ENCODE data around the gene TSKS.

Gene TSKS

DNA sequence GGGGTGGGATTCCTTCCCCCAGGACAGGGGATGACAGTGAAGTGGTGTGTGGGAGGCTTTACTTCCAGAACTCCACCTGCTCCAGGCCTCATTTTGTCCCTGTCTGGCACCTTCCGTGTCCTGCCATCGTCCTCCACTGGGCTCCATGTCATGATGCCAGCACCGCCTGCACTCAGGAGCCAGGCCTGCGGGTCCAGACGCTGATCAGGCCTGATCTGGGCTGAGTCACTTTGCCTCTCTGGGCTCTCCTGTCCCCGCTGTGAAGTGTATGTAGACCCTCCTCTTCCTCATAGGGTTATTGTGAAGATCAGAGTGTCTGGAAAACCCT, 40.4 kb upstream of the TSKS start:
- Histone ChIP-seq H3K27me3 (ENCODE audit: insufficient read depth, low read length, poor library complexity) (no peaks in the 10 kb centered on the region), H4K8ac (ENCODE audit: low read depth, low read length) (no peak overlapping the region), H3K79me2 (ENCODE audit: control insufficient read depth, insufficient read depth, low read length) (no peaks in the 10 kb centered on the region), H3K36me3 (ENCODE audit: control insufficient read depth, insufficient read depth, low read length) (peaks cover 4% of the 10 kb centered on the region), H2AK5ac (ENCODE audit: low read length) (no peak overlapping the region), H3K79me1 (ENCODE audit: low read length) (no peaks in the 10 kb centered on the region), H4K5ac (ENCODE audit: low read length) (no peak overlapping the region), H3K27ac (ENCODE audit: low read depth, low read length) (no peak overlapping the region), H2BK15ac (replicated peaks; ENCODE audit: low read depth) (no peak overlapping the region), H3K56ac (ENCODE audit: low read length) (no peak overlapping the region), H2BK5ac (ENCODE audit: low read length) (no peak overlapping the region), H3K18ac (ENCODE audit: low read length) (no peak overlapping the region), H3K4ac (ENCODE audit: low read depth, low read length) (no peak overlapping the region), H2BK120ac (ENCODE audit: low read depth, low read length) (no peak overlapping the region), H3K9ac (ENCODE audit: low read length) (no peak overlapping the region), H3K4me1 (ENCODE audit: control insufficient read depth, low read depth, low read length) (no peaks in the 10 kb centered on the region), H3K23ac (ENCODE audit: low read length) (no peak overlapping the region), H3K4me2 (ENCODE audit: low read length) (no peak overlapping the region), H3K4me3 (ENCODE audit: low read length) (no peak overlapping the region)
- no CpG with 5 or more reads among the region's 6 CpGs for WGBS (ENCODE audit: extremely low coverage, insufficient coverage, low lambda C conversion rate)
- no peak for DNase-seq

DNA sequence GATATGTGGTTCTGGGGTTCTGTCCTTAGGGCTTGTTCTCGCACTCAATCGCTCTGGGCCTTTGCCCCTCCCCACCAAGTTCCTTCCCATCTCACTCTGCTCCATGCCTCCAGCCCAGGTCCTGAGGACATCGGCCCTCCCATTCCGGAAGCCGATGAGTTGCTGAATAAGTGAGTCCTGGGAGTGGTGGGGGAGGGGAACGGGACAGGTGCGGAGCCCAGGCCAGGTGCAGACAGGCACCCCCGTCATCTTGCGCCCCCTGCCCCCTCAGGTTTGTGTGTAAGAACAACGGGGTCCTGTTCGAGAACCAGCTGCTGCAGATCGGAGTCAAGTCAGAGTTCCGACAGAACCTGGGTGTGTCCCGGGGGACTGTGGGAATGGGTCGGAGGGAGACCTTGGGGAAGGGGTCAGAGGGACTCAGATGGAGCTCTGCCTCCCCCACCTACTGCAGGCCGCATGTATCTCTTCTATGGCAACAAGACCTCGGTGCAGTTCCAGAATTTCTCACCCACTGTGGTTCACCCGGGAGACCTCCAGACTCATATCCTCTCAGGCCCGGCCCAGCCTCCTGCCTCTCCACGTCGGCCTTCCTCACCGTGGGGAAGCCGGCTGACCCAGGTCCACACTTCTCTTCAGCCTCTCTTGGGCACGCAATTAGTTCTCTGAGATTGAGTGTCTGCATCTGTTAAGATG, 39.9 kb upstream of the TSKS start:
- H3K56ac ChIP-seq (ENCODE audit: low read length), result peak overlapping the region; percentile 26
- no CpG with 5 or more reads among the region's 24 CpGs for WGBS (ENCODE audit: extremely low coverage, insufficient coverage, low lambda C conversion rate)
- H3K36me3 ChIP-seq (ENCODE audit: control insufficient read depth, insufficient read depth, low read length), result peaks cover 5% of the 10 kb centered on the region

DNA sequence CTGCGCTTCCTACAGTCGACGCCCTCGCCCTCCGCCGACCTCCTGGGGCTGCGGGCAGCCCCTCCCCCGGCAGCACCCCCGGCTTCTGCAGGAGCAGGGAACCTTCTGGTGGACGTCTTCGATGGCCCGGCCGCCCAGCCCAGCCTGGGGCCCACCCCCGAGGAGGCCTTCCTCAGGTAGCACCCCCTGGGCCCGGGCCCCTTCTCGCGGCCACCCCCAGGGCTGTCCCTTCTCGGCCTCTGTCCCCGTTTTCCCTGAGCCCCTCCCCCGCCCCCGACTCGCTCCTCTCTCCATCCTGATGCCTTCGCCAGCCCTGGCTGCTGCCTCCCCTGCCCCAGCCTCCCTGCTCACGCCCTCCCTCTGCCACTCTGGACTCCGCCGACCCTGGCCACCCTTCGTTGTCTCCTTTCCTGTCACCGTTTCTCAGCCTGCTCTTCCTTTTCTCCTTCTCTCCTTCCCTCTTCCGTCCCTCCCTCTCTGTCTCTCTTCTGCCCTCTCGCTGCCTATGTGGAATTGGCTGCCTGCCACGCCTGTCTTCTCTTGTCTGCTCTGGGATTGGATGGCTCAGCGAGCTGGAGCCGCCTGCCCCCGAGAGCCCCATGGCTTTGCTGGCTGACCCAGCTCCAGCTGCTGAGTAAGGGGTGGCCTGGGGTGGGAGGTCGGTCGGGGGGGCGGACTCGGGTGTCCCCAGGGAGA, 39.0 kb upstream of the TSKS start:
- Histone ChIP-seq H3K9ac (ENCODE audit: low read length) (peak overlapping the region; percentile 74), H3K36me3 (ENCODE audit: control insufficient read depth, insufficient read depth, low read length) (peaks cover 7% of the 10 kb centered on the region), H2BK120ac (ENCODE audit: low read depth, low read length) (no peak overlapping the region), H3K79me2 (ENCODE audit: control insufficient read depth, insufficient read depth, low read length) (no peaks in the 10 kb centered on the region), H2BK15ac (replicated peaks; ENCODE audit: low read depth) (no peak overlapping the region), H4K5ac (ENCODE audit: low read length) (no peak overlapping the region), H3K18ac (ENCODE audit: low read length) (no peak overlapping the region), H2AK5ac (ENCODE audit: low read length) (no peak overlapping the region), H3K4me1 (ENCODE audit: control insufficient read depth, low read depth, low read length) (no peaks in the 10 kb centered on the region), H2BK5ac (ENCODE audit: low read length) (no peak overlapping the region), H3K23ac (ENCODE audit: low read length) (no peak overlapping the region), H4K8ac (ENCODE audit: low read depth, low read length) (no peak overlapping the region), H3K4me2 (ENCODE audit: low read length) (peak overlapping the region; percentile 46), H3K56ac (ENCODE audit: low read length) (peak overlapping the region; percentile 92), H3K4me3 (ENCODE audit: low read length) (peak overlapping the region; percentile 28), H3K27ac (ENCODE audit: low read depth, low read length) (no peak overlapping the region), H3K79me1 (ENCODE audit: low read length) (no peaks in the 10 kb centered on the region), H3K4ac (ENCODE audit: low read depth, low read length) (no peak overlapping the region), H3K27me3 (ENCODE audit: insufficient read depth, low read length, poor library complexity) (no peaks in the 10 kb centered on the region)
- DNase-seq, result peak; percentile 92
- WGBS (ENCODE audit: extremely low coverage, insufficient coverage, low lambda C conversion rate), result no CpG with 5 or more reads among the region's 38 CpGs

More for the DNA sequence above, 39.9 kb upstream of the TSKS start:
- Histone ChIP-seq H2BK5ac (ENCODE audit: low read length) (no peak overlapping the region), H3K4me1 (ENCODE audit: control insufficient read depth, low read depth, low read length) (no peaks in the 10 kb centered on the region), H2BK120ac (ENCODE audit: low read depth, low read length) (no peak overlapping the region), H4K8ac (ENCODE audit: low read depth, low read length) (no peak overlapping the region), H2AK5ac (ENCODE audit: low read length) (no peak overlapping the region), H3K23ac (ENCODE audit: low read length) (no peak overlapping the region), H3K27me3 (ENCODE audit: insufficient read depth, low read length, poor library complexity) (no peaks in the 10 kb centered on the region), H3K27ac (ENCODE audit: low read depth, low read length) (no peak overlapping the region), H3K18ac (ENCODE audit: low read length) (no peak overlapping the region), H3K4me3 (ENCODE audit: low read length) (no peak overlapping the region), H3K79me2 (ENCODE audit: control insufficient read depth, insufficient read depth, low read length) (no peaks in the 10 kb centered on the region), H3K9ac (ENCODE audit: low read length) (peak overlapping the region; percentile 35), H4K5ac (ENCODE audit: low read length) (no peak overlapping the region), H3K79me1 (ENCODE audit: low read length) (no peaks in the 10 kb centered on the region), H3K4me2 (ENCODE audit: low read length) (no peak overlapping the region), H2BK15ac (replicated peaks; ENCODE audit: low read depth) (no peak overlapping the region), H3K4ac (ENCODE audit: low read depth, low read length) (no peak overlapping the region)
- DNase-seq, result no peak

DNA sequence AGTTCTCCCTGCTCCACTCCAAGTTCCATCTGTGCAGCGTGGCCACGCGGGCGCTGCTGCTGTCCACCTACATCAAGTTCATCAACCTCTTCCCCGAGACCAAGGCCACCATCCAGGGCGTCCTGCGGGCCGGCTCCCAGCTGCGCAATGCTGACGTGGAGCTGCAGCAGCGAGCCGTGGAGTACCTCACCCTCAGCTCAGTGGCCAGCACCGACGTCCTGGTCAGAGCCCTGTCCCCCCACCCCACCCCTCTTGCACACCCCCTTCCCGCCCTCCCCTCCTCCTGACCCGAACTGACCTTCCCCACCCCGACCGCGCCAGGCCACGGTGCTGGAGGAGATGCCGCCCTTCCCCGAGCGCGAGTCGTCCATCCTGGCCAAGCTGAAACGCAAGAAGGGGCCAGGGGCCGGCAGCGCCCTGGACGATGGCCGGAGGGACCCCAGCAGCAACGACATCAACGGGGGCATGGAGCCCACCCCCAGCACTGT, 38.3 kb upstream of the TSKS start:
- Histone ChIP-seq H3K27ac (ENCODE audit: low read depth, low read length) (no peak overlapping the region), H4K8ac (ENCODE audit: low read depth, low read length) (no peak overlapping the region), H2BK5ac (ENCODE audit: low read length) (no peak overlapping the region), H2BK120ac (ENCODE audit: low read depth, low read length) (no peak overlapping the region), H3K56ac (ENCODE audit: low read length) (no peak overlapping the region), H3K9ac (ENCODE audit: low read length) (peak overlapping the region; percentile 74), H3K18ac (ENCODE audit: low read length) (no peak overlapping the region), H2AK5ac (ENCODE audit: low read length) (no peak overlapping the region), H3K27me3 (ENCODE audit: insufficient read depth, low read length, poor library complexity) (no peaks in the 10 kb centered on the region), H3K4me3 (ENCODE audit: low read length) (no peak overlapping the region), H3K4me1 (ENCODE audit: control insufficient read depth, low read depth, low read length) (no peaks in the 10 kb centered on the region), H4K5ac (ENCODE audit: low read length) (no peak overlapping the region), H3K79me1 (ENCODE audit: low read length) (no peaks in the 10 kb centered on the region), H3K4me2 (ENCODE audit: low read length) (no peak overlapping the region), H3K23ac (ENCODE audit: low read length) (no peak overlapping the region), H3K4ac (ENCODE audit: low read depth, low read length) (no peak overlapping the region), H3K79me2 (ENCODE audit: control insufficient read depth, insufficient read depth, low read length) (no peaks in the 10 kb centered on the region), H2BK15ac (replicated peaks; ENCODE audit: low read depth) (no peak overlapping the region), H3K36me3 (ENCODE audit: control insufficient read depth, insufficient read depth, low read length) (peaks cover 11% of the 10 kb centered on the region)
- no CpG with 5 or more reads among the region's 32 CpGs for WGBS (ENCODE audit: extremely low coverage, insufficient coverage, low lambda C conversion rate)
- no peak for DNase-seq

DNA sequence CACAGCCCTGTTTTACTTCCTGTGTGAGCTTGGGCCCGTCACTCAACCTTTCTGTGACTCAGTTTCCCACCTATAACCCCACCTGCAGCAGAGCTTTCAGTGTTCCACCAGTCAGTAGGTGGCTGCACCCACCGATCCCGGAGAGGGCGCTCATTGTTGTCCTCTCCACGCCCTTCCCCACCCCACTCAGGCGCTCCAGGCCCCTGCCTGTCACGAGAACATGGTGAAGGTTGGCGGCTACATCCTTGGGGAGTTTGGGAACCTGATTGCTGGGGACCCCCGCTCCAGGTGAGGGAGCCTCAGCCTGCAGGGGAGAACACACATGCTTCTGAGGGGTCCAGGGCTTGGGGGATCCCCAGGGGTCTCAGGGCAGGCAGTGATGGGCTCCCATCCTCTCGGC, 37.7 kb upstream of the TSKS start:
- Histone ChIP-seq H2BK15ac (replicated peaks; ENCODE audit: low read depth) (no peak overlapping the region), H3K27ac (ENCODE audit: low read depth, low read length) (no peak overlapping the region), H3K36me3 (ENCODE audit: control insufficient read depth, insufficient read depth, low read length) (peaks cover 14% of the 10 kb centered on the region), H4K8ac (ENCODE audit: low read depth, low read length) (no peak overlapping the region), H3K9ac (ENCODE audit: low read length) (no peak overlapping the region), H3K18ac (ENCODE audit: low read length) (no peak overlapping the region), H2BK5ac (ENCODE audit: low read length) (no peak overlapping the region), H3K27me3 (ENCODE audit: insufficient read depth, low read length, poor library complexity) (no peaks in the 10 kb centered on the region), H3K4me1 (ENCODE audit: control insufficient read depth, low read depth, low read length) (no peaks in the 10 kb centered on the region), H2AK5ac (ENCODE audit: low read length) (no peak overlapping the region), H3K79me2 (ENCODE audit: control insufficient read depth, insufficient read depth, low read length) (no peaks in the 10 kb centered on the region), H3K4me3 (ENCODE audit: low read length) (no peak overlapping the region), H4K5ac (ENCODE audit: low read length) (no peak overlapping the region), H2BK120ac (ENCODE audit: low read depth, low read length) (no peak overlapping the region), H3K23ac (ENCODE audit: low read length) (no peak overlapping the region), H3K4ac (ENCODE audit: low read depth, low read length) (no peak overlapping the region), H3K4me2 (ENCODE audit: low read length) (no peak overlapping the region), H3K56ac (ENCODE audit: low read length) (no peak overlapping the region), H3K79me1 (ENCODE audit: low read length) (no peaks in the 10 kb centered on the region)
- DNase-seq, result no peak
- WGBS (ENCODE audit: extremely low coverage, insufficient coverage, low lambda C conversion rate), result no CpG with 5 or more reads among the region's 10 CpGs
